ENCODE measurements around the gene ZNF532. TPM values are rescaled to one million over a fixed set of nuclear protein-coding genes. Genes with fewer than 3 reads are reported as not detected.
"Not testable (repeated sequence)": the region's sequence is repeated elsewhere in the genome, so short reads cannot be mapped to it uniquely, and the experiment has no call there.

The ZNF532 gene
- total RNA-seq, result 33.1 and 45.0 TPM in 2 replicates

- peak in 1 of 2 donors; percentile 61 for DNase-seq (ENCODE audit: low read depth in 2 of 2)
Measured at GRCh38 chr18:58864146-58865032, at the start of gene ZNF532. Gene ZNF532 (plus strand): TSS chr18:58864877. CDS start in a region left out here.

- DNase-seq (ENCODE audit: low read depth in 2 of 2), result no peak
Measured at GRCh38 chr18:58819051-58819450, 45.6 kb upstream of the ZNF532 start.

GRCh38 chr18:58820251-58820650 is 44.4 kb upstream of the ZNF532 start:
- DNase-seq (ENCODE audit: low read depth in 2 of 2), result no peak

GRCh38 chr18:58822944-58823343 is 41.7 kb upstream of the ZNF532 start:
- DNase-seq (ENCODE audit: low read depth in 2 of 2), result no peak

- no peak for DNase-seq (ENCODE audit: low read depth in 2 of 2)
Measured at GRCh38 chr18:58823412-58823811, 41.3 kb upstream of the ZNF532 start.

- not testable (repeated sequence) for DNase-seq (ENCODE audit: low read depth in 2 of 2)
Measured at GRCh38 chr18:58826926-58827325, 37.8 kb upstream of the ZNF532 start.

GRCh38 chr18:58827428-58827827 is 37.2 kb upstream of the ZNF532 start:
- DNase-seq (ENCODE audit: low read depth in 2 of 2), result no peak

- DNase-seq (ENCODE audit: low read depth in 2 of 2), result no peak
Measured at GRCh38 chr18:58827886-58828285, 36.8 kb upstream of the ZNF532 start.

- DNase-seq (ENCODE audit: low read depth in 2 of 2), result no peak
Measured at GRCh38 chr18:58828399-58829121, 36.1 kb upstream of the ZNF532 start.

- no peak for DNase-seq (ENCODE audit: low read depth in 2 of 2)
Measured at GRCh38 chr18:58829263-58829662, 35.4 kb upstream of the ZNF532 start.

- DNase-seq (ENCODE audit: low read depth in 2 of 2), result not testable (repeated sequence)
Measured at GRCh38 chr18:58829886-58830285, 34.8 kb upstream of the ZNF532 start.

GRCh38 chr18:58831606-58832005 is 33.1 kb upstream of the ZNF532 start:
- DNase-seq (ENCODE audit: low read depth in 2 of 2), result no peak

GRCh38 chr18:58838165-58838860 is 26.4 kb upstream of the ZNF532 start:
- no peak for DNase-seq (ENCODE audit: low read depth in 2 of 2)

- DNase-seq (ENCODE audit: low read depth in 2 of 2), result no peak
Measured at GRCh38 chr18:58838946-58839345, 25.7 kb upstream of the ZNF532 start.

GRCh38 chr18:58842978-58843687 is 21.5 kb upstream of the ZNF532 start:
- no peak for DNase-seq (ENCODE audit: low read depth in 2 of 2)

GRCh38 chr18:58843688-58844035 is 21.0 kb upstream of the ZNF532 start:
- DNase-seq (ENCODE audit: low read depth in 2 of 2), result no peak

- no peak for DNase-seq (ENCODE audit: low read depth in 2 of 2)
Measured at GRCh38 chr18:58844871-58845270, 19.8 kb upstream of the ZNF532 start.

- DNase-seq (ENCODE audit: low read depth in 2 of 2), result no peak
Measured at GRCh38 chr18:58845928-58846724, 18.6 kb upstream of the ZNF532 start.

GRCh38 chr18:58847383-58848071 is 17.1 kb upstream of the ZNF532 start:
- DNase-seq (ENCODE audit: low read depth in 2 of 2), result peak; percentile 74 to 75

- no peak for DNase-seq (ENCODE audit: low read depth in 2 of 2)
Measured at GRCh38 chr18:58848685-58849084, 16.0 kb upstream of the ZNF532 start.

Measured in dermis microvascular lymphatic vessel endothelial cell (primary cell).